IMR-90 (cell line): ENCODE results near the gene CYRIA. TPM values are rescaled to one million over a fixed set of nuclear protein-coding genes. Genes with fewer than 3 reads are reported as not detected.

Experiments used
- ATAC-seq: fragments of 200-7000 bp; cut with Tn5 transposase; 2 replicates; pipeline ENCODE4 v1.9.1; 2020; ENCODE audit warnings: low read depth, mild to moderate bottlenecking, moderate library complexity
- BruUV-seq: library from RNA; stranded (reverse); fragments of 400-500 nt; replicated peaks from 2 replicates; lab custom pipeline; 2021; lab: Mats Ljungman, UMichigan
- CTCF ChIA-PET: fragments of 300-600 bp; formaldehyde crosslinking; extraction: SDS; loops from one replicate; lab custom pipeline; 2021; ENCODE audit warnings: antibody characterized with exemption; lab: Yijun Ruan, JAX
- POLR2A ChIA-PET: fragments of 300-600 bp; sonication (Branson Sonifier 250); formaldehyde crosslinking; loops from one replicate; lab custom pipeline; 2022; ENCODE audit warnings: antibody characterized with exemption; ENCODE audit not compliant: unreplicated experiment; lab: Charles Lee
- DNase-seq: peaks from one replicate; pipeline ENCODE4 v3.0.0; 2013
- H2AFZ ChIP-seq: replicated peaks from 2 replicates; pipeline ENCODE3; 2013; ENCODE audit warnings: low read length, mild to moderate bottlenecking; ENCODE audit not compliant: poor library complexity
- H2AK5ac ChIP-seq: 2 replicates; pipeline ENCODE4 v1.6.1; 2013; ENCODE audit warnings: low read depth, low read length, inconsistent platforms
- H2AK9ac ChIP-seq: replicated peaks from 2 replicates; pipeline ENCODE3; 2013; ENCODE audit warnings: mild to moderate bottlenecking, low read depth, low read length, moderate library complexity; ENCODE audit not compliant: poor library complexity
- H2BK120ac ChIP-seq: 2 replicates; pipeline ENCODE4 v1.6.1; 2013; ENCODE audit warnings: low read depth, low read length, inconsistent platforms
- H2BK15ac ChIP-seq: 3 replicates; pipeline ENCODE4 v1.6.1; 2013; ENCODE audit warnings: low read depth, low read length, inconsistent platforms
- H2BK20ac ChIP-seq: 2 replicates; pipeline ENCODE4 v1.6.1; 2013; ENCODE audit warnings: low read depth, mild to moderate bottlenecking, inconsistent platforms, low read length, moderate library complexity
- H2BK5ac ChIP-seq: 2 replicates; pipeline ENCODE4 v1.6.1; 2013; ENCODE audit warnings: mild to moderate bottlenecking, low read depth, low read length, inconsistent platforms; ENCODE audit not compliant: poor library complexity, severe bottlenecking
- H3K14ac ChIP-seq: replicated peaks from 2 replicates; pipeline ENCODE4 v1.6.1; 2013; ENCODE audit warnings: low read depth, low read length, inconsistent platforms
- H3K18ac ChIP-seq: 2 replicates; pipeline ENCODE4 v1.6.1; 2013; ENCODE audit warnings: low read depth, low read length, control low read depth
- H3K23ac ChIP-seq: 2 replicates; pipeline ENCODE4 v1.6.1; 2013; ENCODE audit warnings: low read depth, low read length, inconsistent platforms
- H3K27ac ChIP-seq: 2 replicates; pipeline ENCODE4 v1.5.1; 2013; ENCODE audit warnings: mild to moderate bottlenecking, control low read depth, low read length; ENCODE audit not compliant: insufficient read depth
- H3K27me3 ChIP-seq: 2 replicates; pipeline ENCODE4 v1.6.1; 2013; ENCODE audit warnings: low read length; ENCODE audit not compliant: control insufficient read depth, insufficient read depth
- H3K36me3 ChIP-seq: 2 replicates; pipeline ENCODE4 v1.6.1; 2013; ENCODE audit warnings: low read length, mixed read lengths; ENCODE audit not compliant: control insufficient read depth, insufficient read depth
- H3K4ac ChIP-seq: 2 replicates; pipeline ENCODE4 v1.6.1; 2013; ENCODE audit warnings: low read depth, low read length, inconsistent platforms
- H3K4me1 ChIP-seq: 2 replicates; pipeline ENCODE4 v1.6.1; 2013; ENCODE audit warnings: low read length, mixed read lengths; ENCODE audit not compliant: control insufficient read depth, insufficient read depth
- H3K4me2 ChIP-seq: 2 replicates; pipeline ENCODE4 v1.6.1; 2013; ENCODE audit warnings: low read depth, mild to moderate bottlenecking, control low read depth, low read length, moderate library complexity
- H3K4me3 ChIP-seq: 2 replicates; pipeline ENCODE4 v1.5.1; 2013; ENCODE audit warnings: low read depth, mild to moderate bottlenecking, control low read depth, low read length, moderate library complexity; ENCODE audit not compliant: insufficient read depth
- H3K56ac ChIP-seq: 2 replicates; pipeline ENCODE4 v1.6.1; 2013; ENCODE audit warnings: low read length, inconsistent platforms; ENCODE audit not compliant: insufficient read depth; ENCODE audit errors: extremely low read depth
- H3K79me1 ChIP-seq, 2 experiments: 2 replicates each; pipeline ENCODE4 v1.6.1; 2013; ENCODE audit warnings: low read length in 2 of 2, inconsistent platforms in 1 of 2, low read depth in 1 of 2
- H3K9ac ChIP-seq: 2 replicates; pipeline ENCODE4 v1.6.1; 2013; ENCODE audit warnings: low read depth, low read length, control low read depth
- H3K9me1 ChIP-seq: 2 replicates; pipeline ENCODE4 v1.6.1; 2013; ENCODE audit warnings: low read length, inconsistent platforms; ENCODE audit not compliant: insufficient read depth
- H3K9me3 ChIP-seq: 2 replicates; pipeline ENCODE4 v1.6.1; 2013; ENCODE audit warnings: low read length; ENCODE audit not compliant: control insufficient read depth, insufficient read depth
- H4K20me1 ChIP-seq: 2 replicates; pipeline ENCODE4 v1.6.1; 2013; ENCODE audit warnings: low read length, inconsistent platforms; ENCODE audit not compliant: insufficient read depth
- H4K5ac ChIP-seq: 2 replicates; pipeline ENCODE4 v1.6.1; 2013; ENCODE audit warnings: mild to moderate bottlenecking, low read depth, low read length, control low read depth
- H4K8ac ChIP-seq, 2 experiments: 2 replicates each; pipeline ENCODE4 v1.6.1; 2013; ENCODE audit warnings: low read depth in 2 of 2, low read length in 2 of 2, control low read depth in 1 of 2, inconsistent platforms in 1 of 2
- H4K91ac ChIP-seq: 2 replicates; pipeline ENCODE4 v1.6.1; 2013; ENCODE audit warnings: low read depth, low read length, inconsistent platforms; ENCODE audit not compliant: insufficient read depth
- BHLHE40 ChIP-seq: fragments of 150-350 bp; IDR thresholded peaks from 2 replicates; pipeline ENCODE4 v1.6.1; 2016; ENCODE audit warnings: mild to moderate bottlenecking, low read depth, low read length
- CHD1 ChIP-seq: IDR thresholded peaks from 2 replicates; pipeline ENCODE4 v1.6.1; 2012; ENCODE audit warnings: low read depth, low read length, improper control_type of control experiment
- MXI1 ChIP-seq: IDR thresholded peaks from 2 replicates; pipeline ENCODE4 v1.6.1; 2012; ENCODE audit warnings: low read depth, mild to moderate bottlenecking, low read length, moderate library complexity, borderline replicate concordance
- SMC3 ChIP-seq: fragments of 150-350 bp; IDR thresholded peaks from 2 replicates; pipeline ENCODE4 v1.6.1; 2016; ENCODE audit warnings: low read depth, mild to moderate bottlenecking, antibody characterized with exemption, low read length, moderate library complexity
- USF2 ChIP-seq: fragments of 150-350 bp; IDR thresholded peaks from 2 replicates; pipeline ENCODE4 v1.6.1; 2017; ENCODE audit warnings: mild to moderate bottlenecking, antibody characterized with exemption, low read length, low read depth
- WGBS, 2 experiments: methylation state at CpG; one replicate each; pipeline versions ENCODE4 v1.1.5 to v1.1.7; 2013; ENCODE audit warnings: missing lambda C conversion rate in 2 of 2; ENCODE audit not compliant: insufficient read length in 1 of 2; ENCODE audit errors: extremely low coverage in 2 of 2; 5-methylcytosine and 5-hydroxymethylcytosine counted together
- dilution Hi-C: fragments of 300-500 bp; cut with HindIII; formaldehyde crosslinking; loops from one replicate; pipeline ENCODE4 v1.14.3; 2018; ENCODE audit warnings: low sequenced_read_pairs; ENCODE audit not compliant: unreplicated experiment
- in situ Hi-C: fragments of 300-500 bp; cut with MboI; formaldehyde crosslinking; loops from 3 replicates; pipeline ENCODE4 v1.14.3; 2019; ENCODE audit warnings: low sequenced_read_pairs, inconsistent platforms, mixed read lengths
- intact Hi-C: fragments of 100-400 bp; cut with micrococcal nuclease; formaldehyde crosslinking; loops from 2 replicates; pipeline ENCODE4 v1.10.0; 2022
- polyA plus RNA-seq, 3 experiments: library from polyadenylated mRNA; depleted of rRNA; stranded (reverse); fragments of >200 nt; gene quantifications; 2 replicates each; pipeline ENCODE4 v1.2.3, GENCODE V29; 2012; ENCODE audit warnings: low replicate concordance in 1 of 3
- total RNA-seq: library from RNA; depleted of rRNA; stranded (reverse); fragments of >200 nt; gene quantifications from 2 replicates; pipeline ENCODE4 v1.2.3, GENCODE V29; 2012

CYRIA gene
- total and polyA plus RNA-seq, 2 of the 4 experiments (the other 2 are of a cell fraction), result 1.7 to 3.8 TPM

GRCh38 chr2:16645088-16645487, 20.5 kb downstream of the CYRIA start:
- intact Hi-C loops (no loop called here), dilution Hi-C loops (no loop called here), in situ Hi-C loops (no loop called here)
- Histone ChIP-seq H4K20me1 (no peaks in the 10 kb centered on the region; the same call in 1 of the 2 replicates), H2BK120ac (no peak overlapping the region), H3K9me3 (no peaks in the 10 kb centered on the region), H2BK15ac (no peak overlapping the region), H3K27me3 (no peaks in the 10 kb centered on the region), H3K9me1 (peaks cover 9% of the 10 kb centered on the region; the same call in 1 of the 2 replicates), H3K23ac (no peak overlapping the region), H3K4me3 (no peak overlapping the region), H3K4me2 (no peak overlapping the region), H3K4ac (no peak overlapping the region), H2AFZ (no peak overlapping the region), H2BK5ac (no peak overlapping the region), H4K5ac (no peak overlapping the region), H3K36me3 (0 out of 2 replicates have a peak, but pooled peaks cover 1% of the 10 kb centered on the region), H3K56ac (no peak overlapping the region), H3K27ac (no peak overlapping the region), H4K8ac (no peak overlapping the region), H3K9ac (no peak overlapping the region), H4K91ac (no peak overlapping the region), H3K18ac (no peak overlapping the region), H3K4me1 (peaks cover 12% of the 10 kb centered on the region; the same call in 1 of the 2 replicates), H3K79me1 (peaks cover 2% of the 10 kb centered on the region in 2 experiments; a peak in 1 of 4 replicates), H2AK5ac (no peak overlapping the region), H3K14ac (no peak overlapping the region), H2BK20ac (no peak overlapping the region), H2AK9ac (no peak overlapping the region)
- no TSS peak for BruUV-seq
- no peak for ATAC-seq
- TF ChIP-seq BHLHE40 (no peak), USF2 (no peak), SMC3 (no peak), CHD1 (no peak), MXI1 (no peak)
- POLR2A ChIA-PET, result no interaction called here
- CTCF ChIA-PET, result interaction anchor here (0.8 kb wide), 1 partner anchor 9 kb away, joined by 3 read pairs; no protein-coding TSS in a partner anchor
- DNase-seq, result no peak
- no CpG with 5 or more reads among the region's 7 CpGs for WGBS, 2 experiments
